Measurements from ENCODE around the gene ARHGEF39.

ARHGEF39 gene

DNA sequence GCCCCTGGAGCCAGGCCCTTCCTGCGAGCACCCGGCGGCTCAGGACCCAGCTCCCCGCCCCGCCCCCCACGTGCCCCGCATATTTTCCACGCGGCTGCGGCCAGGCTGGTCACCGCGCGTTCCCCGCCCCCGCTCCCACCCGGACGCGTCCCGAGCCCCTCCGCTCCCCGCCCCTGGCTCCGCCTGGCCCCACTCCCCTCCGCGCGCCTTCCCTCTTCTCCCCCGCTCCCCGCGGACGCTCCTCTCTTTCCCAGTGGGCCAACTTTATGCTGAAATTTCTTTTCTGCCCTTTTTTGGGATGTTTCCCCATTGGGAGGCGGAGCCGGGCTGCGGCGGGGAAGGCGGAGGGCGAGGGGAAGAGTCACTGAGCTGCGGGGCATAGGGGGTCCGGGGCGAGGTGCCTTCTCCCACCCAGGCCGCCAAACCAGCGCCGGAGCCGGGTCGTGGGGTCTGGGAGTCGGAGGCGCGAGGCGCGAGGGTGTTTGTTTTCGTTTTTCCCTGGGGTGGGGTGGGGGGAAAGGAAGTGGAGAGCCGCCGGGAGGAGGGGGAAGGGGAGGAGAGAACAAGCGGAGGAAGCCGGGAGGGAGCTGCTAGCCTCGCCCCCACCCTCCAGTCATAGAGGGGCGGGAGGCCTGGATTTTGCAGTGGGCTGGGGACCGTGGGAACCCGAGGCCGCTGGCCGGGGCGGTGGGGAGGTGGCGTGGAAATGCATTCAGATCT lies 25.8 kb upstream of the ARHGEF39 start:
- TF ChIP-seq SPI1 (IDR thresholded peaks at IDR 0.05; ENCODE audit: borderline replicate concordance, low read depth) (peak; percentile 47; the same call in 1 of the 2 replicates), POLR2AphosphoS5 (IDR thresholded peaks at IDR 0.05; ENCODE audit: low read depth) (peak; percentile 21; the same call in 1 of the 2 replicates), GABPA (IDR thresholded peaks at IDR 0.05; ENCODE audit: low read depth) (no peak), CTCF (IDR thresholded peaks at IDR 0.05; ENCODE audit: insufficient read depth, low read length) (no peak)
- Histone ChIP-seq H3K27ac (replicated peaks) (peak overlapping the region; percentile 77), H3K27me3 (ENCODE audit: insufficient read depth, poor library complexity, severe bottlenecking) (no peaks in the 10 kb centered on the region), H3K4me3 (replicated peaks; ENCODE audit: insufficient read depth, low read length) (peak overlapping the region; percentile 67)
- peak; percentile 22 to 58 for DNase-seq (ENCODE audit: low read depth in 1 of 2, low spot score in 1 of 2)

DNA sequence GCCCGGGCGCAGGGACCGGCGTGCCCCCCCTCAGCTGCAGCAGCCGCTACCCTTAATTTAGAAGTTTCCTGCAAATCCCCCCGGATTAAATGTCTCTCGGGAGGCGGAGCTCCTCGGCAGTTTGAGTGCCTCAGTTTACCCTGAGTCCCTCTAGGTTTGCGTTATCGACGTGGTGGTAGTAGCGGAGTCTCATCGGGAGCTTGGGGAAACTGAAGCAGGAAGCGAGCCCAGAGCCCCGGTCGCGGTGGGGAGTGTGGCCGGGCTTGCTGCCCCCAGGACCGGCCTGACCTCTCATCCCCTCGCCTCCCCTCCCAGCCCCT lies 25.3 kb upstream of the ARHGEF39 start:
- peak in 1 of 2 experiments; percentile 12 for DNase-seq (ENCODE audit: low read depth in 1 of 2, low spot score in 1 of 2)
- no peak for TF ChIP-seq SPI1 (IDR thresholded peaks at IDR 0.05; ENCODE audit: borderline replicate concordance, low read depth)
- TF ChIP-seq CTCF (IDR thresholded peaks at IDR 0.05; ENCODE audit: insufficient read depth, low read length) = no peak
- no peak for TF ChIP-seq POLR2AphosphoS5 (IDR thresholded peaks at IDR 0.05; ENCODE audit: low read depth)
- TF ChIP-seq REST (IDR thresholded peaks at IDR 0.05; ENCODE audit: insufficient replicate concordance, low read depth) = no peak
- TF ChIP-seq GABPA (IDR thresholded peaks at IDR 0.05; ENCODE audit: low read depth) = no peak
- peak overlapping the region; percentile 77 for H3K27ac ChIP-seq (replicated peaks)
- peak overlapping the region; percentile 67 for H3K4me3 ChIP-seq (replicated peaks; ENCODE audit: insufficient read depth, low read length)
- H3K27me3 ChIP-seq (ENCODE audit: insufficient read depth, poor library complexity, severe bottlenecking) = no peaks in the 10 kb centered on the region

DNA sequence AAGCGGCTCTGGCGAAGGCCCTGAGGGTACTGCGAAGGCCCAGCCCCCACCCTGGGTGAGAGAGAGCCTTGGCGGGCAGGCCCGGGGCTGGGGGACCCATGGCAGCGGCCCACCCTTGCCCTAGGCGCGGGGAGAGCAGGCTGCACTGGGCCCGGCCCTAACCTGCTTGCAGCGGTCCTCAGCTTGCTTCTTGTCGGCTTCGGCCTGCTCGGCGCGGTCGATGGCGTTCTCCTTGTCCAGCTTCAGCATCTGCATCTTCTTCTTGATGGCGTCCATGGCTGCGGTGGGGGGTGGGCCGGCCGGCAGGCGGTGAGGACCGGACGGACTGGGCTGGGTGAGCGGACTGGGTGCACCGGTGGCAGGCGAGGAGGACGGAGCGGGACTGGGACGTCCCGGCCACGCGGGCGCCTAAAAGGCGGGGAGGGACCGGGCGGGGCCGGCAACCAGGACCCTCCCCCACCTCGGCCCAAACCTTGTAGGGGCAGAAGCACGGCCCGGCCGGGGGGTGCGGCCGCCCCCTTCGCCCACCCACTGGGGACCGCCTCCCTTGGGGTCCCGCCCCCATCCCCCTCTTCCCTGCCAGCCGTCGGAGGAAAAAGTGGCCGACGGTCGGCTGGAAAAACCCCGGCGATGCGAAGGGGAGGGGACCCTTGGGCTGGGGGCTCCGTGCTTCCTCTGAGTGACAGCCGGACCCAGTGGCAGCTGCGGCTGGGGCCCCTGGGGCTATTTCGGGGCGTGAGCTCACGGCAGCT lies 24.7 kb upstream of the ARHGEF39 start, which contains the start of gene TPM2:
TSS of gene TPM2 (minus strand) at position 384 of the 752 bp plus-strand sequence. CDS start at position 276, 108 bp downstream.
- Histone ChIP-seq H3K4me3 (replicated peaks; ENCODE audit: insufficient read depth, low read length) (peak within 1 kb of the TSS; percentile 67), H3K27ac (replicated peaks) (peak within 1 kb of the TSS; percentile 77), H3K27me3 (ENCODE audit: insufficient read depth, poor library complexity, severe bottlenecking) (no peaks in the 10 kb centered on the region)
- TF ChIP-seq CTCF (IDR thresholded peaks at IDR 0.05; ENCODE audit: insufficient read depth, low read length) = no peak
- no peak for TF ChIP-seq SPI1 (IDR thresholded peaks at IDR 0.05; ENCODE audit: borderline replicate concordance, low read depth)
- no peak for TF ChIP-seq REST (IDR thresholded peaks at IDR 0.05; ENCODE audit: insufficient replicate concordance, low read depth)
- TF ChIP-seq POLR2AphosphoS5 (IDR thresholded peaks at IDR 0.05; ENCODE audit: low read depth) = no peak
- TF ChIP-seq GABPA (IDR thresholded peaks at IDR 0.05; ENCODE audit: low read depth) = no peak
- no peak for DNase-seq (ENCODE audit: low read depth in 1 of 2, low spot score in 1 of 2)
